Stomach (tissue), 4 donors: ENCODE measurements around the gene PSKH1.

Source experiments
- EP300 ChIP-seq: sonication (generic); formaldehyde crosslinking; IDR thresholded peaks from one replicate; pipeline ENCODE4 v1.6.1; 2017; ENCODE audit warnings: antibody characterized with exemption
- POLR2A ChIP-seq, 4 donors: fragments of 450-650 bp; IDR thresholded peaks; one replicate each; pipeline ENCODE4 v1.6.1; 2016; ENCODE audit warnings: antibody characterized with exemption in 4 of 4, control low read depth in 2 of 4, mild to moderate bottlenecking in 1 of 4, moderate library complexity in 1 of 4
- POLR2AphosphoS5 ChIP-seq, 3 donors: sonication (generic); formaldehyde crosslinking; IDR thresholded peaks; one replicate each; pipeline ENCODE4 v1.6.1; 2016; ENCODE audit warnings: antibody characterized with exemption in 3 of 3
- TF ChIP-seq, protein P1 (sequence below), 7 experiments: fragments of 450-650 bp in 4 of 7; fragments of 200-600 bp in 3 of 7; sonication (generic) in 3 of 7; IDR thresholded peaks; one replicate each; pipeline ENCODE4 v1.5.1; 2016 to 2019; ENCODE audit warnings: antibody characterized with exemption in 7 of 7, control low read depth in 2 of 7, mild to moderate bottlenecking in 1 of 7

DNA sequence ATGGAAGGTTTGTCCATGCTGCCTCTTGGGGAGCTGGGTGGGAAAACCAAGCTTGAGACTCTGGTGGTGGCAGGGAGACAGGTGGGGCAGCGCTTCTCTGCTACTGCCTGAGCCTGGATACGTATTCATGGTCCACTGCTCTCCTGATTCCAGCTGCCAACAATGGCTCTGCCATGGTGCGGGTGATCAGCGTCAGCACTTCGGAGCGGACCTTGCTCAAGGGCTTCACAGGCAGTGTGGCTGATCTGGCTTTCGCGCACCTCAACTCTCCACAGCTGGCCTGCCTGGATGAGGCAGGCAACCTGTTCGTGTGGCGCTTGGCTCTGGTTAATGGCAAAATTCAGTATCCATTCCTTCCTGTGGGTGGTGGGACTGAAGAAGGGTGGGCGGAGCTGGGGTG, 16.0 kb upstream of the PSKH1 start:
- TF ChIP-seq, protein P1, sequence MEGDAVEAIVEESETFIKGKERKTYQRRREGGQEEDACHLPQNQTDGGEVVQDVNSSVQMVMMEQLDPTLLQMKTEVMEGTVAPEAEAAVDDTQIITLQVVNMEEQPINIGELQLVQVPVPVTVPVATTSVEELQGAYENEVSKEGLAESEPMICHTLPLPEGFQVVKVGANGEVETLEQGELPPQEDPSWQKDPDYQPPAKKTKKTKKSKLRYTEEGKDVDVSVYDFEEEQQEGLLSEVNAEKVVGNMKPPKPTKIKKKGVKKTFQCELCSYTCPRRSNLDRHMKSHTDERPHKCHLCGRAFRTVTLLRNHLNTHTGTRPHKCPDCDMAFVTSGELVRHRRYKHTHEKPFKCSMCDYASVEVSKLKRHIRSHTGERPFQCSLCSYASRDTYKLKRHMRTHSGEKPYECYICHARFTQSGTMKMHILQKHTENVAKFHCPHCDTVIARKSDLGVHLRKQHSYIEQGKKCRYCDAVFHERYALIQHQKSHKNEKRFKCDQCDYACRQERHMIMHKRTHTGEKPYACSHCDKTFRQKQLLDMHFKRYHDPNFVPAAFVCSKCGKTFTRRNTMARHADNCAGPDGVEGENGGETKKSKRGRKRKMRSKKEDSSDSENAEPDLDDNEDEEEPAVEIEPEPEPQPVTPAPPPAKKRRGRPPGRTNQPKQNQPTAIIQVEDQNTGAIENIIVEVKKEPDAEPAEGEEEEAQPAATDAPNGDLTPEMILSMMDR (IDR thresholded peaks at IDR 0.05) = no peak
- no peak for TF ChIP-seq POLR2A (IDR thresholded peaks at IDR 0.05)
- TF ChIP-seq POLR2AphosphoS5 (IDR thresholded peaks at IDR 0.05) = no peak
- no peak for TF ChIP-seq EP300
